ENCODE measurements around the gene ATP5ME. TPM values are rescaled to one million over a fixed set of nuclear protein-coding genes. Genes with fewer than 3 reads are reported as not detected.

ATP5ME gene
- total and polyA plus RNA-seq, 2 of the 13 experiments (the other 11 are each of a cell fraction or from before 2014, with no cell fraction given): 305 to 753 TPM

DNA sequence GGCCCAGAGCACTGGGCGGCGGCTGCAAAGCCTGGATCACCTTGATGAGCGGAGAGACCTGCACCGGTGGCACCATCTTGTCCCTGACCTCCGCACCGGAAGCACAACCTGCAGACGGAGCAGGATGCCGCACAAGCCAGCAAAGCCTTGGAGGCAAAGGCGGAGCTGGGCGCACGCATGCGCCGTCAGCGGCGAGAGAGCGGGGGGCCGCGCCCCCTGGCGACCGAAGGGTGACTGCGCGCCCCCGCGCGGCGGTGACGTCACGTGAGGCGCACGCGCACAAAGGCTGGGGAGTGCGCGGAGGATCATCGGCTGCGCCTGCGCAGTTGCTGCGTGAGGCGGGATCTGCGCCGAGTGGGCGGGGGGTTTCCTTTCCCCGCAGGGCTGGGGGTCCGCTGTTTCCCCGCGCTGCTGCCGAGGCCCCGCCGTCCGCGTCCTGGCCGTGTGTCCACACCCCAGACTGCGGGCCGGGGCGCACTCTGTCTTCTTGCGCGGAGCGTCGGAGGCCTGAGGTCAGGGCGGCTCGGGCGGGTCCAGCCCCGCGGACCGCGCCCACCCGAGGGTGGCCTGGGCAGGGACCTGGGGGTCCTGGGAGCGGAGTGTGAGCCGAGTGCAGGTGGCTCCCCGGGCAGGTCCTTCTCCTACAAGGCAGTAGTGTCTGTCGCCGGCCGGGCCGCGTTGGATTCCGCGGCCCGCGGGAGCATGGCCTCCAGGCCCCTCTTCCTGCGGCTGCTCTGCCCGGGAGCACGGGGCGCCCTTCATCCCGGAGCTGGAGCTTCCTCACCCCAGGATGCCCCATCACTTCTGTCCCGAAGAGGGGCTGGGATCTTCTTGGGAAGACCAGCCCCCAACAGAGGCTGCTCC, at the start of gene ATP5ME, which contains the start of gene MYL5 (continued):
- TF ChIP-seq, protein P1, sequence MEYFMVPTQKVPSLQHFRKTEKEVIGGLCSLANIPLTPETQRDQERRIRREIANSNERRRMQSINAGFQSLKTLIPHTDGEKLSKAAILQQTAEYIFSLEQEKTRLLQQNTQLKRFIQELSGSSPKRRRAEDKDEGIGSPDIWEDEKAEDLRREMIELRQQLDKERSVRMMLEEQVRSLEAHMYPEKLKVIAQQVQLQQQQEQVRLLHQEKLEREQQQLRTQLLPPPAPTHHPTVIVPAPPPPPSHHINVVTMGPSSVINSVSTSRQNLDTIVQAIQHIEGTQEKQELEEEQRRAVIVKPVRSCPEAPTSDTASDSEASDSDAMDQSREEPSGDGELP (IDR thresholded peaks at IDR 0.05; ENCODE audit: borderline replicate concordance, low read depth): no peak; the same call in 1 of the 2 replicates
- TF ChIP-seq ZNF382 (CRISPR knock-in tag; IDR thresholded peaks at IDR 0.05; ENCODE audit: borderline replicate concordance): no peak
- no peak for TF ChIP-seq GPN1 (CRISPR knock-in tag; IDR thresholded peaks at IDR 0.05; ENCODE audit: borderline replicate concordance)
- TF ChIP-seq KDM2A (CRISPR knock-in tag; IDR thresholded peaks at IDR 0.05; ENCODE audit: borderline replicate concordance, low read depth): peak; percentile 74; the same call in 1 of the 2 replicates
- TF ChIP-seq ZNF570 (CRISPR knock-in tag; IDR thresholded peaks at IDR 0.05; ENCODE audit: borderline replicate concordance): no peak
- no peak for TF ChIP-seq DNMT3B (CRISPR knock-in tag; conservative IDR thresholded peaks at IDR 0.05)
- TF ChIP-seq ZNF790 (CRISPR knock-in tag; IDR thresholded peaks at IDR 0.05; ENCODE audit: borderline replicate concordance): no peak
- 0 out of 2 replicates have a peak, but pooled peaks have one; percentile 9 for TF ChIP-seq KLF15 (CRISPR knock-in tag; IDR thresholded peaks at IDR 0.05; ENCODE audit: borderline replicate concordance)
- peak; percentile 94 for TF ChIP-seq GATAD1 (CRISPR knock-in tag; IDR thresholded peaks at IDR 0.05)
- TF ChIP-seq, protein P2, sequence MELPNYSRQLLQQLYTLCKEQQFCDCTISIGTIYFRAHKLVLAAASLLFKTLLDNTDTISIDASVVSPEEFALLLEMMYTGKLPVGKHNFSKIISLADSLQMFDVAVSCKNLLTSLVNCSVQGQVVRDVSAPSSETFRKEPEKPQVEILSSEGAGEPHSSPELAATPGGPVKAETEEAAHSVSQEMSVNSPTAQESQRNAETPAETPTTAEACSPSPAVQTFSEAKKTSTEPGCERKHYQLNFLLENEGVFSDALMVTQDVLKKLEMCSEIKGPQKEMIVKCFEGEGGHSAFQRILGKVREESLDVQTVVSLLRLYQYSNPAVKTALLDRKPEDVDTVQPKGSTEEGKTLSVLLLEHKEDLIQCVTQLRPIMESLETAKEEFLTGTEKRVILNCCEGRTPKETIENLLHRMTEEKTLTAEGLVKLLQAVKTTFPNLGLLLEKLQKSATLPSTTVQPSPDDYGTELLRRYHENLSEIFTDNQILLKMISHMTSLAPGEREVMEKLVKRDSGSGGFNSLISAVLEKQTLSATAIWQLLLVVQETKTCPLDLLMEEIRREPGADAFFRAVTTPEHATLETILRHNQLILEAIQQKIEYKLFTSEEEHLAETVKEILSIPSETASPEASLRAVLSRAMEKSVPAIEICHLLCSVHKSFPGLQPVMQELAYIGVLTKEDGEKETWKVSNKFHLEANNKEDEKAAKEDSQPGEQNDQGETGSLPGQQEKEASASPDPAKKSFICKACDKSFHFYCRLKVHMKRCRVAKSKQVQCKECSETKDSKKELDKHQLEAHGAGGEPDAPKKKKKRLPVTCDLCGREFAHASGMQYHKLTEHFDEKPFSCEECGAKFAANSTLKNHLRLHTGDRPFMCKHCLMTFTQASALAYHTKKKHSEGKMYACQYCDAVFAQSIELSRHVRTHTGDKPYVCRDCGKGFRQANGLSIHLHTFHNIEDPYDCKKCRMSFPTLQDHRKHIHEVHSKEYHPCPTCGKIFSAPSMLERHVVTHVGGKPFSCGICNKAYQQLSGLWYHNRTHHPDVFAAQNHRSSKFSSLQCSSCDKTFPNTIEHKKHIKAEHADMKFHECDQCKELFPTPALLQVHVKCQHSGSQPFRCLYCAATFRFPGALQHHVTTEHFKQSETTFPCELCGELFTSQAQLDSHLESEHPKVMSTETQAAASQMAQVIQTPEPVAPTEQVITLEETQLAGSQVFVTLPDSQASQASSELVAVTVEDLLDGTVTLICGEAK (IDR thresholded peaks at IDR 0.05): no peak
- TF ChIP-seq, protein P2 (CRISPR knock-in tag; IDR thresholded peaks at IDR 0.05): 0 out of 2 replicates have a peak, but pooled peaks have one; percentile 33

All from HepG2 (cell line).